HCT116 (cell line): ENCODE data around the gene PDXK. TPM values are rescaled to one million over a fixed set of nuclear protein-coding genes. Genes with fewer than 3 reads are reported as not detected.

Source experiments
- ATAC-seq: fragments of 200-7000 bp; cut with Tn5 transposase; 2 replicates; pipeline ENCODE4 v1.9.1; 2020; ENCODE audit warnings: mild to moderate bottlenecking, moderate library complexity
- BruUV-seq: library from RNA; stranded (reverse); fragments of 400-500 nt; replicated peaks from 2 replicates; lab custom pipeline; 2021; lab: Mats Ljungman, UMichigan
- CTCF ChIA-PET: fragments of 300-600 bp; sonication (Branson Sonifier 250); formaldehyde crosslinking; loops from one replicate; lab custom pipeline; 2021; ENCODE audit warnings: antibody characterized with exemption; lab: Charles Lee
- POLR2A ChIA-PET: fragments of 300-600, 350-600 bp; sonication (Branson Sonifier 250); formaldehyde crosslinking; loops from one replicate; lab custom pipeline; 2021; ENCODE audit warnings: antibody characterized with exemption; lab: Charles Lee
- RAD21 ChIA-PET, 2 experiments: fragments of 300-600 bp; sonication (Branson Sonifier 250); formaldehyde crosslinking; loops; one replicate each; lab custom pipeline; 2023; ENCODE audit warnings: low total read pairs in 2 of 2; ENCODE audit not compliant: uncharacterized antibody in 2 of 2, unreplicated experiment in 2 of 2, low non-redundant PET in 1 of 2; lab: Charles Lee
- DNase-seq: peaks from one replicate; pipeline ENCODE4 v3.0.0-alpha.2; 2010; ENCODE audit warnings: low read depth, low spot score
- H2AFZ ChIP-seq: fragments of 200-600 bp; shearing (Covaris generic), sonication (generic); 2 replicates; pipeline ENCODE4 v1.6.1; 2017; ENCODE audit warnings: low read depth, mixed run types, mixed read lengths, antibody characterized with exemption, low read length; ENCODE audit not compliant: poor library complexity, severe bottlenecking
- H3K27ac ChIP-seq: 2 replicates; pipeline ENCODE4 v1.5.1; 2012; ENCODE audit warnings: low read depth, low read length
- H3K27me3 ChIP-seq: fragments of 200-600 bp; sonication (generic); 2 replicates; pipeline ENCODE4 v1.6.1; 2016; ENCODE audit warnings: mixed run types, low read length, mixed read lengths; ENCODE audit not compliant: insufficient read depth
- H3K36me3 ChIP-seq, 2 experiments: fragments of 200-500 bp in 1 of 2; fragments of 200-600 bp in 1 of 2; sonication (Bioruptor generic) in 1 of 2; sonication (generic) in 1 of 2; 2 replicates each; pipeline versions ENCODE4 v1.5.1 to v1.6.1; 2014 to 2016; ENCODE audit warnings: low read length in 2 of 2, inconsistent platforms in 1 of 2, mixed read lengths in 1 of 2, mixed run types in 1 of 2; ENCODE audit not compliant: insufficient read depth in 2 of 2, control insufficient read depth in 1 of 2
- H3K4me1 ChIP-seq, 2 experiments: fragments of 200-600 bp in 1 of 2; sonication (generic) in 1 of 2; 2 replicates each; pipeline versions ENCODE4 v1.5.1 to v1.6.1; 2012 to 2017; ENCODE audit warnings: low read length in 2 of 2, inconsistent platforms in 1 of 2, mild to moderate bottlenecking in 1 of 2, mixed read lengths in 1 of 2, mixed run types in 1 of 2, moderate library complexity in 1 of 2; ENCODE audit not compliant: insufficient read depth in 2 of 2, control insufficient read depth in 1 of 2
- H3K4me2 ChIP-seq: fragments of 200-600 bp; sonication (generic); 2 replicates; pipeline ENCODE4 v1.6.1; 2017; ENCODE audit warnings: mixed run types, low read length, mixed read lengths
- H3K4me3 ChIP-seq, 2 experiments: fragments of 200-600 bp in 1 of 2; sonication (generic) in 1 of 2; replicated peaks in 1 of 2; 2 replicates each; pipeline ENCODE4 v1.5.1; 2011 to 2016; ENCODE audit warnings: low read length in 2 of 2, control low read depth in 1 of 2, low read depth in 1 of 2, mild to moderate bottlenecking in 1 of 2, mixed read lengths in 1 of 2, mixed run types in 1 of 2
- H3K79me2 ChIP-seq: fragments of 200-600 bp; sonication (generic); 2 replicates; pipeline ENCODE4 v1.6.1; 2017; ENCODE audit warnings: mild to moderate bottlenecking, mixed run types, low read length, moderate library complexity, mixed read lengths; ENCODE audit not compliant: insufficient read depth
- H3K9ac ChIP-seq: fragments of 200-600 bp; sonication (generic); 2 replicates; pipeline ENCODE4 v1.6.1; 2016; ENCODE audit warnings: low read length, mixed read lengths
- H3K9me2 ChIP-seq: fragments of 200-600 bp; sonication (generic), shearing (Covaris generic); 2 replicates; pipeline ENCODE4 v1.6.1; 2017; ENCODE audit warnings: mixed run types, mild to moderate bottlenecking, moderate library complexity; ENCODE audit not compliant: insufficient read depth
- H3K9me3 ChIP-seq, 2 experiments: fragments of 200-500 bp in 1 of 2; fragments of 200-600 bp in 1 of 2; sonication (Bioruptor generic) in 1 of 2; sonication (generic) in 1 of 2; 2 replicates each; pipeline ENCODE4 v1.6.1; 2014 to 2017; ENCODE audit warnings: low read length in 2 of 2, mixed read lengths in 2 of 2, inconsistent platforms in 1 of 2, low read depth in 1 of 2, mild to moderate bottlenecking in 1 of 2, mixed run types in 1 of 2, moderate library complexity in 1 of 2; ENCODE audit not compliant: control insufficient read depth in 1 of 2, insufficient read depth in 1 of 2
- H4K20me1 ChIP-seq: fragments of 200-600 bp; sonication (generic), shearing (Covaris generic); 2 replicates; pipeline ENCODE4 v1.6.1; 2017; ENCODE audit warnings: mixed run types, mild to moderate bottlenecking, moderate library complexity; ENCODE audit not compliant: insufficient read depth
- ATF3 ChIP-seq: IDR thresholded peaks from 2 replicates; pipeline ENCODE4 v1.6.1; 2012
- CBX3 ChIP-seq: IDR thresholded peaks from 2 replicates; pipeline ENCODE4 v1.6.1; 2012; ENCODE audit warnings: low read depth
- CTCF ChIP-seq, 3 experiments: fragments of 200-600 bp in 1 of 3; sonication (generic) in 1 of 3; IDR thresholded peaks in 2 of 3; conservative IDR thresholded peaks in 1 of 3; 2 replicates each; pipeline ENCODE4 v1.5.1; 2012 to 2017; ENCODE audit warnings: low read depth in 2 of 3, low read length in 2 of 3, antibody characterized with exemption in 1 of 3, borderline replicate concordance in 1 of 3, control low read depth in 1 of 3, mild to moderate bottlenecking in 1 of 3, mixed read lengths in 1 of 3, mixed run types in 1 of 3, moderate library complexity in 1 of 3; ENCODE audit not compliant: insufficient read depth in 1 of 3
- EGR1 ChIP-seq: IDR thresholded peaks from 2 replicates; pipeline ENCODE4 v1.6.1; 2012; ENCODE audit warnings: low read depth
- EZH2 ChIP-seq: fragments of 200-600 bp; sonication (generic); IDR thresholded peaks from 2 replicates; pipeline ENCODE4 v1.6.1; 2017; ENCODE audit warnings: antibody characterized with exemption, mixed run types
- EZH2phosphoT487 ChIP-seq: fragments of 200-600 bp; IDR thresholded peaks from 2 replicates; pipeline ENCODE4 v1.6.1; 2018; ENCODE audit warnings: antibody characterized with exemption, borderline replicate concordance
- FOSL1 ChIP-seq: IDR thresholded peaks from 2 replicates; pipeline ENCODE4 v1.6.1; 2012; ENCODE audit warnings: low read depth
- JUND ChIP-seq: IDR thresholded peaks from 2 replicates; pipeline ENCODE4 v1.6.1; 2012
- MAX ChIP-seq: IDR thresholded peaks from 2 replicates; pipeline ENCODE4 v1.6.1; 2012
- POLR2AphosphoS5 ChIP-seq: IDR thresholded peaks from 2 replicates; pipeline ENCODE4 v1.6.1; 2011; ENCODE audit warnings: mild to moderate bottlenecking, low read depth, low read length, moderate library complexity
- RAD21 ChIP-seq: IDR thresholded peaks from 2 replicates; pipeline ENCODE4 v1.6.1; 2012; ENCODE audit warnings: low read depth, mild to moderate bottlenecking
- REST ChIP-seq: IDR thresholded peaks from 2 replicates; pipeline ENCODE4 v1.6.1; 2012; ENCODE audit warnings: low read depth
- SP1 ChIP-seq: IDR thresholded peaks from 2 replicates; pipeline ENCODE4 v1.6.1; 2012; ENCODE audit warnings: low read depth
- SRF ChIP-seq: IDR thresholded peaks from 2 replicates; pipeline ENCODE4 v1.6.1; 2012; ENCODE audit warnings: low read depth
- ZFX ChIP-seq: fragments of 450-650 bp; IDR thresholded peaks from 2 replicates; pipeline ENCODE4 v1.6.1; 2017
- intact Hi-C: fragments of 100-400 bp; cut with micrococcal nuclease; formaldehyde crosslinking; loops from 2 replicates; pipeline ENCODE4 v1.10.0; 2022
- total RNA-seq: library from RNA; stranded (reverse); gene quantifications from one replicate; pipeline ENCODE4 v1.2.1, GENCODE V29; 2021; ENCODE audit not compliant: unreplicated experiment

PDXK gene
- total RNA-seq, 1 experiment from 2014 or later: 127 TPM

GRCh38 chr21:43768868-43769167 is 49.9 kb downstream of the PDXK start (continued):
- TF ChIP-seq POLR2AphosphoS5 (no peak), ZFX (no peak)

GRCh38 chr21:43769325-43769958 is 50.5 kb downstream of the PDXK start:
- DNase-seq: no peak
- RAD21 ChIA-PET: no interaction called here

More at GRCh38 chr21:43769325-43769958, 50.5 kb downstream of the PDXK start:
- CTCF ChIA-PET: no interaction called here
- intact Hi-C loops: no loop called here
- Histone ChIP-seq H3K36me3 (peaks cover 8% of the 10 kb centered on the region in 2 experiments; a peak in 3 of 4 replicates), H3K9ac (no peak overlapping the region)
- TF ChIP-seq ZFX (no peak), CTCF (IDR thresholded peaks at IDR 0.05 in 2 of 3, conservative IDR thresholded peaks at IDR 0.05 in 1 of 3; ENCODE audit: borderline replicate concordance in 1 of 3, insufficient read depth in 1 of 3, low read depth in 2 of 3, low read length in 2 of 3) (no peak), SP1 (no peak), MAX (no peak), CBX3 (no peak), SRF (no peak), EZH2phosphoT487 (no peak), ATF3 (no peak), POLR2AphosphoS5 (no peak), RAD21 (no peak), EGR1 (no peak), FOSL1 (no peak), REST (no peak), EZH2 (no peak), JUND (no peak)
- TF ChIP-seq, all 23 proteins: peak for 0
- POLR2A ChIA-PET: no interaction called here
- Histone ChIP-seq H3K79me2 (peaks cover 1% of the 10 kb centered on the region; the same call in 1 of the 2 replicates), H3K27ac (no peak overlapping the region), H4K20me1 (no peaks in the 10 kb centered on the region), H3K4me3 (no peak overlapping the region), H3K9me2 (no peaks in the 10 kb centered on the region), H3K9me3 (no peaks in the 10 kb centered on the region), H2AFZ (no peak overlapping the region), H3K4me1 (peaks cover 15 to 35% of the 10 kb centered on the region in 2 experiments), H3K27me3 (no peaks in the 10 kb centered on the region), H3K4me2 (no peak overlapping the region)
- ATAC-seq: no peak
- BruUV-seq: no TSS peak
